GM13977 (cell line): Measurements from ENCODE around the gene LDHA.
"Not testable (repeated sequence)": the region's sequence is repeated elsewhere in the genome, so short reads cannot be mapped to it uniquely, and the experiment has no call there.

Experiments used
- DNase-seq: peaks from one replicate; pipeline ENCODE4 v3.0.0; 2012; ENCODE audit warnings: low spot score
- CTCF ChIP-seq: IDR thresholded peaks from 2 replicates; pipeline ENCODE4 v1.5.1; 2012; ENCODE audit warnings: mild to moderate bottlenecking, control low read depth; ENCODE audit not compliant: insufficient read depth; ENCODE audit errors: extremely low read depth, missing control alignments
- in situ Hi-C: fragments of 300-500 bp; cut with MboI; formaldehyde crosslinking; loops from one replicate; pipeline ENCODE4 v1.12.0; 2022; ENCODE audit warnings: low sequenced_read_pairs, low pct_unique_long_range_greater_than_20kb, mixed read lengths, inconsistent platforms; ENCODE audit not compliant: unreplicated experiment

LDHA gene

GRCh38 chr11:18397921-18398320 is 3.6 kb downstream of the LDHA start:
- no peak for DNase-seq
- no peak for TF ChIP-seq CTCF
- in situ Hi-C loops, result no loop called here

DNA sequence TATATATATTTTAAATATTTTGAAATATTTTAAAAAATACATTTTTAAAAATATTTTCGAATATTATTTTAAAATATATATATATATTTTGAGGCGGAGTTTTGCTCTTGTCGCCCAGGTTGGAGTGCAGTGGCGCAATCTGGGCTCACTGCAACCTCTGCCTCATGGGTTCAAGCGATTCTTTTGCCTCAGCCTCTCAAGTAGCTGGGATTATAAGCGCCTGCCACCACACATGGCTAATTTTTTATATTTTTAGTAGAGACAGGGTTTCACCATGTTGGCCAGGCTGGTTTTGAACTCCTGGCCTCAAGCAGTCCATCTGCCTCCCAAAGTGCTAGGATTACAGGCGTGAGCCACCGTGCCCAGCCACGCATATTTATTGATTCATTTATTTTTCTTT is 6.7 kb downstream of the LDHA start:
- in situ Hi-C loops, DNase-seq: not testable (repeated sequence)

GRCh38 chr11:18404062-18404461 is 9.7 kb downstream of the LDHA start:
- no peak for TF ChIP-seq CTCF
- DNase-seq, result no peak
- in situ Hi-C loops, result no loop called here

DNA sequence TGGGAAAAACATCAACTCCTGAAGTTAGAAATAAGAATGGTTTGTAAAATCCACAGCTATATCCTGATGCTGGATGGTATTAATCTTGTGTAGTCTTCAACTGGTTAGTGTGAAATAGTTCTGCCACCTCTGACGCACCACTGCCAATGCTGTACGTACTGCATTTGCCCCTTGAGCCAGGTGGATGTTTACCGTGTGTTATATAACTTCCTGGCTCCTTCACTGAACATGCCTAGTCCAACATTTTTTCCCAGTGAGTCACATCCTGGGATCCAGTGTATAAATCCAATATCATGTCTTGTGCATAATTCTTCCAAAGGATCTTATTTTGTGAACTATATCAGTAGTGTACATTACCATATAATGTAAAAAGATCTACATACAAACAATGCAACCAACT is 13.0 kb downstream of the LDHA start:
- DNase-seq, in situ Hi-C loops: not testable (repeated sequence)

DNA sequence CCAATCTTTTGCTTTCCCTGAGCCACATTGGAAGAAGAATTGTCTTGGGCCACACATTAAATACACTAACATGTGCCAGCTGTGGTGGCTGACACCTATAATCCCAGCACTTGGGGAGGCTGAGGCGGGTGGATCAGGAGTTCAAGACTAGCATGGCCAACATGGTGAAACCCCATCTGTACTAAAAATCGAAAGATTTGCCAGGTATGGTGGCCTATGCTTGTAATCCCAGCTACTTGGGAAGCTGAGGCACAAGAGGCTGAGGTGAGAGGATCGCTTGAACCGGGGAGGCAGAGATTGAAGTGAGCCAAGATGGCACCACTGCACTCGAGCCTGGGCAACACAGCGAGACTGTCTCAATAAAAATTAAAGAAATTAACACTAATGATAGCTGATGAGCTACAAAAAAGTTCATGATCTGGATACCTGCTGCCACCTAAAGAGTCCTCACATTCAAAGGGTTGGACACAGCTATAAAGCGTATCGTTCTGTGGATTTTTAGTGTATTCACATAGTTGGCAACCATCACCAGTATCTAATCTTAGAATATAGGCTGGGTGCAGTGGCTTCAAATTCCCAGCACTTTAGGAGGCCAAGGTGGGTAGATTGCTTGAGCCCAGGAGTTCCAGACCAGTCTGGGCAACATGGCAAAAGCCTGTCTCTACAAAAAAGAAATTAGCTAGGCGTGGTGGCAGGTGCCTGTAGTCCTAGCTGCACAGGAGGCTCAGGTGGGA is 14.4 kb downstream of the LDHA start:
- in situ Hi-C loops, result no loop called here
- no peak for TF ChIP-seq CTCF
- DNase-seq, result no peak

DNA sequence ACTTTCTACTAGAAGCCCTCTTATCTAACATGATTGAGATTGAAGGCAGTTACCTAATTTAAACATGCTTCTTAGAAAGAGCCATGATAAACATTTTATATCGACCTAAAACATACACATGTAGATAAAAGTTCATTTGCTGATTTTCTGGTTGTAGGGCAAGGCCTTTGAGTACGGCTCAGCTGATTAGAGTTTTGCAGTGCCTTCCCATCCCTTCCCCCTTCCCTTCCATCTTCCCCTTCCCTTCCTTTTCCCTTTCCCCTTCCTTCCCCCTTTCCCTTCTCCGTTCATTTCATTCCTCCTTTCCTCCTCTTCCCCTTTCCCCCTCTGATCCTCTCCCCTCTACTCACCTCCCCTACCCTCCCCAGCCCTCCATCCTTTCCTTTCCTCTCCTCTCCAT is 22.1 kb downstream of the LDHA start:
- no peak for TF ChIP-seq CTCF
- in situ Hi-C loops, result no loop called here
- DNase-seq, result no peak

DNA sequence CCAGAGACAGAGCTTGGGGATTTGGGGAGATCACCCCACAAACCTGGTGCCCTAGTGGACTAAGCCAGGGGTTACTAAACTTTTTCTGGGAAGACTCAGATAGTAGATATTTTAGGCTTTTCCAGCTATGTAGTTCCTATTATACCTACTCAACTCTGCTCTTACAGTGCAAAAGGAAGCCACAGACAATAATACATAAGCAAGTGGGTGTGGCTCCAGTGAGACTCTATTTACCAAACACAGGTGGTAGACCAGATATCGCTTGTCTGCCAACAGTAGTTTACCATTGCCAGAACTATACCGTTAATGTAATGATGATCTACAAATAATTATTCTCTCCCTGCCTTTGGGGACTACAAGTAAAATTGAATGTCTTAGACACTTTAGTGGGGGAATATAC is 24.7 kb downstream of the LDHA start:
- no peak for DNase-seq
- TF ChIP-seq CTCF, result no peak
- in situ Hi-C loops, result no loop called here

DNA sequence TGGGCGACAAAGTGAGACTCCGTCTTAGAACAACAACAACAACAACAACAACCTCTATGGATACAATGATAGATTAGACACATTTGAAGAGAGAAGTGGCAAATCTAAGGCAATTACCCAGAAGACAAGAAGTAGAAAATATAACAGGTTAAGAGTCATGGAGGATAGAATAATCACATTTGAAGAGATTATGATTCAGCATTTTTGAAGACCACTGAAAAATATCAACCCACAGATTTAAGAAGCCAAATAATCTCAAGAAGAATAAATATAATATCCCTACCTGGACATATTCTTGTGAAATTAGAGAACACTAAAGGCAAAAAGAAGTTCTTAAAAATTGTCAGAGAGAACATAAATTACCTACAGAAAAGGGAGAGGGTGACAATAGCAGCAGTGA is 25.7 kb downstream of the LDHA start:
- in situ Hi-C loops, result no loop called here
- TF ChIP-seq CTCF, result no peak
- no peak for DNase-seq
